ENCODE measurements around the gene XPA.
"Not testable (repeated sequence)": the region's sequence is repeated elsewhere in the genome, so short reads cannot be mapped to it uniquely, and the experiment has no call there.

- not testable (repeated sequence) for TF ChIP-seq YY1 (IDR thresholded peaks at IDR 0.05); CTCF (IDR thresholded peaks at IDR 0.05; ENCODE audit: low read depth, low read length, missing input control); SP1 (IDR thresholded peaks at IDR 0.05); ZBTB33 (IDR thresholded peaks at IDR 0.05); REST (IDR thresholded peaks at IDR 0.05); RAD21 (IDR thresholded peaks at IDR 0.05); MAX (IDR thresholded peaks at IDR 0.05); FOXA2 (IDR thresholded peaks at IDR 0.05); RXRA (IDR thresholded peaks at IDR 0.05); NR2F2 (IDR thresholded peaks at IDR 0.05); TAF1 (conservative IDR thresholded peaks at IDR 0.05); JUND (IDR thresholded peaks at IDR 0.05); EGR1 (IDR thresholded peaks at IDR 0.05; ENCODE audit: low read depth in 2 of 2); GABPA (IDR thresholded peaks at IDR 0.05 in 1 of 2, conservative IDR thresholded peaks at IDR 0.05 in 1 of 2)
These were observed 46.9 kb upstream of the XPA start for GRCh38 chr9:97744025-97744424.
